ENCODE results near the gene EPSTI1. TPM values are rescaled to one million over a fixed set of nuclear protein-coding genes. Genes with fewer than 3 reads are reported as not detected.

EPSTI1 gene
- total and polyA plus RNA-seq, 10 of the 15 experiments (the other 5 are each of a cell fraction or from before 2014, with no cell fraction given): 4.7 to 32.0 (median 24.2) TPM

DNA sequence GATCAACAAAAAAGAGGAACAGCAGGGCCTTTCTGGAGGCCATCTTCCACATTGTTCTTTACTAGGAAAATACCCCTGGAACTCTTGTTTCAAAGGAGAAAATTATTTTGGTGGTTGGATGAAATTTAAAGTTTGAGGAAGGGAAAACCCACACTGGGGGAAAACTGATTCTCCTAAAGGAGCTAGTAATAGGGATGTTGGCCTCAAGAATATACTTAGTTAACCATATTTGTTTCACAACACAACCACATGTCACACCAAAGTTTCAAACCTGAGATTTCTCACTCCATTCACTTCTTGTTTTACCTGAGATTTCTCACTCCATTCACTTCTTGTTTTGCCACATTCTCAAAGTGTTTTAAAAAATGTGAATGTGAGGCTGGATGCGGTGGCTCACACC, 2.8 kb upstream of the EPSTI1 start:
- intact Hi-C loops (cut with micrococcal nuclease; ENCODE audit: unreplicated experiment): loop anchor here (5.0 kb wide), 1 partner anchor 613 kb away; no protein-coding TSS in a partner anchor
- TF ChIP-seq DPF2 (IDR thresholded peaks at IDR 0.05) (0 out of 2 replicates have a peak, but pooled peaks have one; percentile 25), SMARCA5 (IDR thresholded peaks at IDR 0.05) (no peak), MEF2B (IDR thresholded peaks at IDR 0.05; ENCODE audit: partially characterized antibody, poor library complexity, severe bottlenecking) (peak; percentile 14), BRCA1 (IDR thresholded peaks at IDR 0.05; ENCODE audit: low read depth, low read length) (no peak), IKZF2 (IDR thresholded peaks at IDR 0.05) (peak; percentile 58 to 60; a peak in 3 of 4 replicates), SPI1 (IDR thresholded peaks at IDR 0.05; ENCODE audit: borderline replicate concordance, insufficient read depth, low read depth, low read length) (peak; percentile 41; the same call in 1 of the 2 replicates), ZBTB4 (CRISPR knock-in tag; IDR thresholded peaks at IDR 0.05) (no peak)
- TF ChIP-seq, protein P1, sequence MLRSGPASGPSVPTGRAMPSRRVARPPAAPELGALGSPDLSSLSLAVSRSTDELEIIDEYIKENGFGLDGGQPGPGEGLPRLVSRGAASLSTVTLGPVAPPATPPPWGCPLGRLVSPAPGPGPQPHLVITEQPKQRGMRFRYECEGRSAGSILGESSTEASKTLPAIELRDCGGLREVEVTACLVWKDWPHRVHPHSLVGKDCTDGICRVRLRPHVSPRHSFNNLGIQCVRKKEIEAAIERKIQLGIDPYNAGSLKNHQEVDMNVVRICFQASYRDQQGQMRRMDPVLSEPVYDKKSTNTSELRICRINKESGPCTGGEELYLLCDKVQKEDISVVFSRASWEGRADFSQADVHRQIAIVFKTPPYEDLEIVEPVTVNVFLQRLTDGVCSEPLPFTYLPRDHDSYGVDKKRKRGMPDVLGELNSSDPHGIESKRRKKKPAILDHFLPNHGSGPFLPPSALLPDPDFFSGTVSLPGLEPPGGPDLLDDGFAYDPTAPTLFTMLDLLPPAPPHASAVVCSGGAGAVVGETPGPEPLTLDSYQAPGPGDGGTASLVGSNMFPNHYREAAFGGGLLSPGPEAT (IDR thresholded peaks at IDR 0.05; ENCODE audit: low read depth): peak; percentile 46; the same call in 1 of the 2 replicates
- no peaks in the 10 kb centered on the region for H4K20me1 ChIP-seq (ENCODE audit: control insufficient read depth, insufficient read depth)
- no peak overlapping the region for H2AFZ ChIP-seq (ENCODE audit: control insufficient read depth, low read depth, low read length)
- in situ Hi-C loops (cut with MboI): no loop called here
- no peak overlapping the region for H3K9ac ChIP-seq (ENCODE audit: control insufficient read depth, insufficient read depth, low read length)
- CTCF ChIA-PET: interaction anchor here (8.5 kb wide), 1 partner anchor 23 kb away, joined by 59 read pairs; no protein-coding TSS in a partner anchor
- RAD21 ChIA-PET (ENCODE audit: unreplicated experiment): interaction anchor here (1.0 to 1.3 kb wide), 2 partner anchors 82 to 137 kb away, joined by 3 read pairs; no protein-coding TSS in a partner anchor
- 0 out of 2 replicates have a peak overlapping the region, but pooled peaks have one; percentile 17 for H3K27ac ChIP-seq (ENCODE audit: control insufficient read depth, insufficient read depth)
- BruUV-seq (replicated peaks): no TSS peak
- no peak overlapping the region for H3K4me2 ChIP-seq (ENCODE audit: control insufficient read depth, insufficient read depth)
- POLR2A ChIA-PET: interaction anchor here (0.6 kb wide), 1 partner anchor 28 kb away, joined by 3 read pairs; the partner anchor contains the start of gene DNAJC15
- WGBS (ENCODE audit: insufficient coverage, insufficient replicate concordance, low lambda C conversion rate, missing lambda C conversion rate): 100% methylated on average over 1 of the region's 1 CpG
- no peaks in the 10 kb centered on the region for H3K36me3 ChIP-seq (ENCODE audit: control insufficient read depth in 2 of 2, insufficient read depth in 2 of 2, low read length in 1 of 2)
- no peak overlapping the region for H3K4me3 ChIP-seq
- no peak for FAIRE-seq
- SMC1A ChIA-PET (ENCODE audit: uncharacterized antibody, unreplicated experiment): interaction anchor here (0.9 to 11.2 kb wide), 4 partner anchors 14 to 82 kb away, joined by 4 to 150 read pairs (median 6); partner anchors contain the start of gene DNAJC15
- no peaks in the 10 kb centered on the region for H3K27me3 ChIP-seq (replicated peaks in 1 of 2; ENCODE audit: control insufficient read depth in 2 of 2, insufficient read depth in 2 of 2, low read length in 1 of 2)
- ATAC-seq: no peak
- H3K9me3 ChIP-seq (replicated peaks; ENCODE audit: control insufficient read depth, insufficient read depth, low read length): no peaks in the 10 kb centered on the region; the same call in 2 of the 3 replicates
- DNase-seq (ENCODE audit: low read depth, low spot score): no peak
- H3K4me1 ChIP-seq (ENCODE audit: control insufficient read depth, insufficient read depth, low read length): peaks cover 37% of the 10 kb centered on the region
- H3K79me2 ChIP-seq (ENCODE audit: control insufficient read depth, insufficient read depth, low read length): peaks cover 21% of the 10 kb centered on the region

Measured in GM12878 (cell line).